HCT116 (cell line): Measurements from ENCODE around the gene TMEM132E. TPM values are rescaled to one million over a fixed set of nuclear protein-coding genes. Genes with fewer than 3 reads are reported as not detected.

ENCODE experiments used
- ATAC-seq: fragments of 200-7000 bp; cut with Tn5 transposase; 2 replicates; pipeline ENCODE4 v1.9.1; 2020; ENCODE audit warnings: mild to moderate bottlenecking, moderate library complexity
- BruUV-seq: library from RNA; stranded (reverse); fragments of 400-500 nt; replicated peaks from 2 replicates; lab custom pipeline; 2021; lab: Mats Ljungman, UMichigan
- CTCF ChIA-PET: fragments of 300-600 bp; sonication (Branson Sonifier 250); formaldehyde crosslinking; loops from one replicate; lab custom pipeline; 2021; ENCODE audit warnings: antibody characterized with exemption; lab: Charles Lee
- POLR2A ChIA-PET: fragments of 300-600, 350-600 bp; sonication (Branson Sonifier 250); formaldehyde crosslinking; loops from one replicate; lab custom pipeline; 2021; ENCODE audit warnings: antibody characterized with exemption; lab: Charles Lee
- RAD21 ChIA-PET, 2 experiments: fragments of 300-600 bp; sonication (Branson Sonifier 250); formaldehyde crosslinking; loops; one replicate each; lab custom pipeline; 2023; ENCODE audit warnings: low total read pairs in 2 of 2; ENCODE audit not compliant: uncharacterized antibody in 2 of 2, unreplicated experiment in 2 of 2, low non-redundant PET in 1 of 2; lab: Charles Lee
- DNase-seq: peaks from one replicate; pipeline ENCODE4 v3.0.0-alpha.2; 2010; ENCODE audit warnings: low read depth, low spot score
- H2AFZ ChIP-seq: fragments of 200-600 bp; shearing (Covaris generic), sonication (generic); 2 replicates; pipeline ENCODE4 v1.6.1; 2017; ENCODE audit warnings: low read depth, mixed run types, mixed read lengths, antibody characterized with exemption, low read length; ENCODE audit not compliant: poor library complexity, severe bottlenecking
- H3K27ac ChIP-seq: 2 replicates; pipeline ENCODE4 v1.5.1; 2012; ENCODE audit warnings: low read depth, low read length
- H3K27me3 ChIP-seq: fragments of 200-600 bp; sonication (generic); 2 replicates; pipeline ENCODE4 v1.6.1; 2016; ENCODE audit warnings: mixed run types, low read length, mixed read lengths; ENCODE audit not compliant: insufficient read depth
- H3K36me3 ChIP-seq, 2 experiments: fragments of 200-500 bp in 1 of 2; fragments of 200-600 bp in 1 of 2; sonication (Bioruptor generic) in 1 of 2; sonication (generic) in 1 of 2; 2 replicates each; pipeline versions ENCODE4 v1.5.1 to v1.6.1; 2014 to 2016; ENCODE audit warnings: low read length in 2 of 2, inconsistent platforms in 1 of 2, mixed read lengths in 1 of 2, mixed run types in 1 of 2; ENCODE audit not compliant: insufficient read depth in 2 of 2, control insufficient read depth in 1 of 2
- H3K4me1 ChIP-seq, 2 experiments: fragments of 200-600 bp in 1 of 2; sonication (generic) in 1 of 2; 2 replicates each; pipeline versions ENCODE4 v1.5.1 to v1.6.1; 2012 to 2017; ENCODE audit warnings: low read length in 2 of 2, inconsistent platforms in 1 of 2, mild to moderate bottlenecking in 1 of 2, mixed read lengths in 1 of 2, mixed run types in 1 of 2, moderate library complexity in 1 of 2; ENCODE audit not compliant: insufficient read depth in 2 of 2, control insufficient read depth in 1 of 2
- H3K4me2 ChIP-seq: fragments of 200-600 bp; sonication (generic); 2 replicates; pipeline ENCODE4 v1.6.1; 2017; ENCODE audit warnings: mixed run types, low read length, mixed read lengths
- H3K4me3 ChIP-seq, 2 experiments: fragments of 200-600 bp in 1 of 2; sonication (generic) in 1 of 2; replicated peaks in 1 of 2; 2 replicates each; pipeline ENCODE4 v1.5.1; 2011 to 2016; ENCODE audit warnings: low read length in 2 of 2, control low read depth in 1 of 2, low read depth in 1 of 2, mild to moderate bottlenecking in 1 of 2, mixed read lengths in 1 of 2, mixed run types in 1 of 2
- H3K79me2 ChIP-seq: fragments of 200-600 bp; sonication (generic); 2 replicates; pipeline ENCODE4 v1.6.1; 2017; ENCODE audit warnings: mild to moderate bottlenecking, mixed run types, low read length, moderate library complexity, mixed read lengths; ENCODE audit not compliant: insufficient read depth
- H3K9ac ChIP-seq: fragments of 200-600 bp; sonication (generic); 2 replicates; pipeline ENCODE4 v1.6.1; 2016; ENCODE audit warnings: low read length, mixed read lengths
- H3K9me2 ChIP-seq: fragments of 200-600 bp; sonication (generic), shearing (Covaris generic); 2 replicates; pipeline ENCODE4 v1.6.1; 2017; ENCODE audit warnings: mixed run types, mild to moderate bottlenecking, moderate library complexity; ENCODE audit not compliant: insufficient read depth
- H3K9me3 ChIP-seq, 2 experiments: fragments of 200-500 bp in 1 of 2; fragments of 200-600 bp in 1 of 2; sonication (Bioruptor generic) in 1 of 2; sonication (generic) in 1 of 2; 2 replicates each; pipeline ENCODE4 v1.6.1; 2014 to 2017; ENCODE audit warnings: low read length in 2 of 2, mixed read lengths in 2 of 2, inconsistent platforms in 1 of 2, low read depth in 1 of 2, mild to moderate bottlenecking in 1 of 2, mixed run types in 1 of 2, moderate library complexity in 1 of 2; ENCODE audit not compliant: control insufficient read depth in 1 of 2, insufficient read depth in 1 of 2
- H4K20me1 ChIP-seq: fragments of 200-600 bp; sonication (generic), shearing (Covaris generic); 2 replicates; pipeline ENCODE4 v1.6.1; 2017; ENCODE audit warnings: mixed run types, mild to moderate bottlenecking, moderate library complexity; ENCODE audit not compliant: insufficient read depth
- ATF3 ChIP-seq: IDR thresholded peaks from 2 replicates; pipeline ENCODE4 v1.6.1; 2012
- CBX3 ChIP-seq: IDR thresholded peaks from 2 replicates; pipeline ENCODE4 v1.6.1; 2012; ENCODE audit warnings: low read depth
- CEBPB ChIP-seq: IDR thresholded peaks from 2 replicates; pipeline ENCODE4 v1.6.1; 2012; ENCODE audit warnings: low read depth
- CTCF ChIP-seq, 3 experiments: fragments of 200-600 bp in 1 of 3; sonication (generic) in 1 of 3; IDR thresholded peaks in 2 of 3; conservative IDR thresholded peaks in 1 of 3; 2 replicates each; pipeline ENCODE4 v1.5.1; 2012 to 2017; ENCODE audit warnings: low read depth in 2 of 3, low read length in 2 of 3, antibody characterized with exemption in 1 of 3, borderline replicate concordance in 1 of 3, control low read depth in 1 of 3, mild to moderate bottlenecking in 1 of 3, mixed read lengths in 1 of 3, mixed run types in 1 of 3, moderate library complexity in 1 of 3; ENCODE audit not compliant: insufficient read depth in 1 of 3
- EZH2 ChIP-seq: fragments of 200-600 bp; sonication (generic); IDR thresholded peaks from 2 replicates; pipeline ENCODE4 v1.6.1; 2017; ENCODE audit warnings: antibody characterized with exemption, mixed run types
- EZH2phosphoT487 ChIP-seq: fragments of 200-600 bp; IDR thresholded peaks from 2 replicates; pipeline ENCODE4 v1.6.1; 2018; ENCODE audit warnings: antibody characterized with exemption, borderline replicate concordance
- FOSL1 ChIP-seq: IDR thresholded peaks from 2 replicates; pipeline ENCODE4 v1.6.1; 2012; ENCODE audit warnings: low read depth
- JUND ChIP-seq: IDR thresholded peaks from 2 replicates; pipeline ENCODE4 v1.6.1; 2012
- POLR2A ChIP-seq: IDR thresholded peaks from 2 replicates; pipeline ENCODE4 v1.7.0; 2011; ENCODE audit warnings: borderline replicate concordance; ENCODE audit not compliant: insufficient read depth, insufficient read length; ENCODE audit errors: extremely low read depth
- POLR2AphosphoS5 ChIP-seq: IDR thresholded peaks from 2 replicates; pipeline ENCODE4 v1.6.1; 2011; ENCODE audit warnings: mild to moderate bottlenecking, low read depth, low read length, moderate library complexity
- RAD21 ChIP-seq: IDR thresholded peaks from 2 replicates; pipeline ENCODE4 v1.6.1; 2012; ENCODE audit warnings: low read depth, mild to moderate bottlenecking
- REST ChIP-seq: IDR thresholded peaks from 2 replicates; pipeline ENCODE4 v1.6.1; 2012; ENCODE audit warnings: low read depth
- SIN3A ChIP-seq: IDR thresholded peaks from 2 replicates; pipeline ENCODE4 v1.6.1; 2012; ENCODE audit warnings: low read depth
- SP1 ChIP-seq: IDR thresholded peaks from 2 replicates; pipeline ENCODE4 v1.6.1; 2012; ENCODE audit warnings: low read depth
- SRF ChIP-seq: IDR thresholded peaks from 2 replicates; pipeline ENCODE4 v1.6.1; 2012; ENCODE audit warnings: low read depth
- YY1 ChIP-seq: IDR thresholded peaks from 2 replicates; pipeline ENCODE4 v1.6.1; 2011; ENCODE audit warnings: low read length, low read depth, moderate library complexity, mild to moderate bottlenecking; ENCODE audit not compliant: insufficient replicate concordance; ENCODE audit errors: extremely low read depth
- ZFX ChIP-seq: fragments of 450-650 bp; IDR thresholded peaks from 2 replicates; pipeline ENCODE4 v1.6.1; 2017
- intact Hi-C: fragments of 100-400 bp; cut with micrococcal nuclease; formaldehyde crosslinking; loops from 2 replicates; pipeline ENCODE4 v1.10.0; 2022
- total RNA-seq: library from RNA; stranded (reverse); gene quantifications from one replicate; pipeline ENCODE4 v1.2.1, GENCODE V29; 2021; ENCODE audit not compliant: unreplicated experiment
- TF ChIP-seq, protein P1 (sequence below): IDR thresholded peaks from 2 replicates; pipeline ENCODE4 v1.6.1; 2011; ENCODE audit warnings: mild to moderate bottlenecking, low read length, moderate library complexity; ENCODE audit not compliant: insufficient replicate concordance; ENCODE audit errors: extremely low read depth
- TF ChIP-seq, protein P2 (sequence below): IDR thresholded peaks from 2 replicates; pipeline ENCODE4 v1.6.1; 2012

The TMEM132E gene
- total RNA-seq, 1 experiment from 2014 or later: not detected

- no peak for TF ChIP-seq YY1
- no peak for TF ChIP-seq CEBPB
These were observed 54.0 kb downstream of the TMEM132E start (continued) for GRCh38 chr17:34633351-34633750.

- RAD21 ChIA-PET: no interaction called here
- H3K9me3 ChIP-seq: no peaks in the 10 kb centered on the region
- peaks cover 0 to 6% of the 10 kb centered on the region in 2 experiments; a peak in 1 of 4 replicates for H3K4me1 ChIP-seq
- H3K9me2 ChIP-seq: no peaks in the 10 kb centered on the region
- no peaks in the 10 kb centered on the region for H3K79me2 ChIP-seq
- ATAC-seq: no peak
- CTCF ChIA-PET: no interaction called here
- H3K4me2 ChIP-seq: no peak overlapping the region
- TF ChIP-seq, protein P1, sequence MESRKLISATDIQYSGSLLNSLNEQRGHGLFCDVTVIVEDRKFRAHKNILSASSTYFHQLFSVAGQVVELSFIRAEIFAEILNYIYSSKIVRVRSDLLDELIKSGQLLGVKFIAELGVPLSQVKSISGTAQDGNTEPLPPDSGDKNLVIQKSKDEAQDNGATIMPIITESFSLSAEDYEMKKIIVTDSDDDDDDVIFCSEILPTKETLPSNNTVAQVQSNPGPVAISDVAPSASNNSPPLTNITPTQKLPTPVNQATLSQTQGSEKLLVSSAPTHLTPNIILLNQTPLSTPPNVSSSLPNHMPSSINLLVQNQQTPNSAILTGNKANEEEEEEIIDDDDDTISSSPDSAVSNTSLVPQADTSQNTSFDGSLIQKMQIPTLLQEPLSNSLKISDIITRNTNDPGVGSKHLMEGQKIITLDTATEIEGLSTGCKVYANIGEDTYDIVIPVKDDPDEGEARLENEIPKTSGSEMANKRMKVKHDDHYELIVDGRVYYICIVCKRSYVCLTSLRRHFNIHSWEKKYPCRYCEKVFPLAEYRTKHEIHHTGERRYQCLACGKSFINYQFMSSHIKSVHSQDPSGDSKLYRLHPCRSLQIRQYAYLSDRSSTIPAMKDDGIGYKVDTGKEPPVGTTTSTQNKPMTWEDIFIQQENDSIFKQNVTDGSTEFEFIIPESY: no peak
- TF ChIP-seq CTCF (IDR thresholded peaks at IDR 0.05 in 2 of 3, conservative IDR thresholded peaks at IDR 0.05 in 1 of 3; ENCODE audit: borderline replicate concordance in 1 of 3, insufficient read depth in 1 of 3, low read depth in 2 of 3, low read length in 2 of 3) (no peak), CBX3 (no peak), SRF (no peak), RAD21 (no peak), ATF3 (no peak), YY1 (no peak), POLR2A (no peak), FOSL1 (no peak), SIN3A (no peak), EZH2 (no peak), SP1 (no peak), ZFX (no peak), CEBPB (no peak), JUND (no peak), POLR2AphosphoS5 (no peak), EZH2phosphoT487 (no peak), REST (no peak)
- TF ChIP-seq, protein P2, sequence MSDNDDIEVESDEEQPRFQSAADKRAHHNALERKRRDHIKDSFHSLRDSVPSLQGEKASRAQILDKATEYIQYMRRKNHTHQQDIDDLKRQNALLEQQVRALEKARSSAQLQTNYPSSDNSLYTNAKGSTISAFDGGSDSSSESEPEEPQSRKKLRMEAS: no peak
- BruUV-seq: no TSS peak
- no peak overlapping the region for H3K9ac ChIP-seq
- H2AFZ ChIP-seq: no peak overlapping the region
- H3K4me3 ChIP-seq: no peak overlapping the region
- H4K20me1 ChIP-seq: no peaks in the 10 kb centered on the region
- DNase-seq: no peak
- intact Hi-C loops: no loop called here
- no peaks in the 10 kb centered on the region for H3K36me3 ChIP-seq
- H3K27me3 ChIP-seq: peaks cover 22% of the 10 kb centered on the region
- POLR2A ChIA-PET: no interaction called here
- no peak overlapping the region for H3K27ac ChIP-seq
These were observed 54.4 kb downstream of the TMEM132E start for GRCh38 chr17:34633760-34634159.
